ENCODE measurements around the gene IFNL3.

GRCh38 chr19:39247701-39248664 is 3.2 kb upstream of the IFNL3 start:
- TF ChIP-seq CTCF (IDR thresholded peaks at IDR 0.05) (no peak), POLR2A (IDR thresholded peaks at IDR 0.05) (no peak)
